Stimulated activated naive CD8-positive, alpha-beta T cell treated with anti-CD3 and anti-CD28 coated beads, Interleukin-15, Interleukin-2, amounts not matched to agents 100 U/mL and 50 U/mL, for 24 hours (primary cell): Measurements from ENCODE around the gene SOX10.
"Not testable (repeated sequence)": the region's sequence is repeated elsewhere in the genome, so short reads cannot be mapped to it uniquely, and the experiment has no call there.

ENCODE experiments used
- ATAC-seq: fragments of 150-1000 bp; cut with Tn5 transposase; one replicate; pipeline ENCODE4 v1.10.0; 2021
- DNase-seq: peaks from one replicate; pipeline ENCODE4 v3.0.0; 2021

SOX10 gene

DNA sequence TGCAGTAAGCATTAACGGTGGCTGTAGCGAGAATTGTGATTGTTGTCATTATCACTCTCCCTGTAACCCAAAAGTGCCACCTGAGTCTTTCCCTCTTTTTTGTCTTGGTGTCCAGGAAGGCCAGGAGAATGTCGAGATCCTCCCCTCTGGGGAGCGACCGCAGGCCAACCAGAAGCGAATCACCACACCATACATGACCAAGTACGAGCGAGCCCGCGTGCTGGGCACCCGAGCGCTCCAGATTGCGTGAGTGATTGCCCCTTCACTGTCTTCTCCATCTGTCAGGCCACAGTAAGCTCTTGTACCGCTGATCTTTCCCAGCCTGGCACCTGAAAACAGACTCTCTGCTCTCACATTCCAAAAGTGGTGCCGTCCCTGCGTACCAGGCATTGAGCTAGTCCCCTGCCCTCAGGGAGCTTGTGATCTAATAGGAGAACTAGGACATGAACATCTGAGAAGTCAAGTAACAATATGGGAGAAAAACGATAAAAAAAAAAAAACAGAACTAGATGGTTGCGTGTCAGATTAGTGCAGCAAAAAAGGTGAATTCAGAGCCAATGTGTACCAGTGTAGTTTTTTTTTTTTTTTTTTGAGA is 25.0 kb downstream of the SOX10 start:
- no peak for DNase-seq
- no peak for ATAC-seq

GRCh38 chr22:37957232-37957631 is 27.1 kb downstream of the SOX10 start:
- no peak for ATAC-seq

DNA sequence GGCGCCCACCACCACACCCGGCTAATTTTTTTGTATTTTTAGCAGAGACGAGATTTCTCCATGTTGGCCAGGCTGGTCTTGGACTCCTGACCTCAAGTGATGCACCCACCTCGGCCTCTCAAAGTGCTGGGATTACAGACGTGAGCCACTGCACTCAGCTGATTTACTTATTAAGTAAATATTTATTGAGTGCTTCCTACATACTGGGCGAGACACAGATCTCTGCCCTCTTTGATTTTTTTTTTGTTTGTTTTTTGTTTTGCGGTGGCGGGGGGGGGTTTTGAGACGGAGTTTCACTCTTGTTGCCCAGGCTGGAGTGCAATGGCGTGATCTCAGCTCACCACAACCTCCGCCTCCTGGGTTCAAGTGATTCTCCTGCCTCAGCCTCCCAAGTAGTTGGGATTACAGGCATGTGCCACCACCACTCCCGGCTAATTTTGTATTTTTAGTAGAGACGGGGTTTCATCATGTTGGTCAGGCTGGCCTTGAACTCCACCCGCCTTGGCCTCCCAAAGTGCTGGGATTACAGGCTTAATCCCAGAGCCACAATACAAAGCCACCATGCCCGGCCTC is 28.4 kb downstream of the SOX10 start:
- ATAC-seq, DNase-seq: not testable (repeated sequence)

More at GRCh38 chr22:37957232-37957631, 27.1 kb downstream of the SOX10 start:
- no peak for DNase-seq

DNA sequence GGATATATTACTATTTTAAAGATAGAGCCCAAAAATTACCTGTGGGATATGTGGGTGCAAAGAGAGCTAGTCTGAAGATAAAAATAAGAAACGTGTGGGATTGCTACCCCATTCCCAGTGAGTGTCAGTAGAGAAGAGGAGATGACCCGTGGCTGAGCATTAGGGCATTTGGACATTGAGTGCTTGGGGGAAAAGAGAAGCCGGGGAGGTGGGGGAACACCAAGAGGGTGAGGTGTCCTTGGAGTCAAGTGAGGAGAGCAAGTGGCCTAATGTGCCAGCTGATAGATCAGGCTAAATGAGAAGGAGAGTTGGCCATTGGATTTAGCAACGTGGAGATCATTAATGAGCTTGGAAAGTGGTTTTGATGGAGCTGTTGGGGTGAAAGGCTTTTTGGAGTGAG is 29.7 kb downstream of the SOX10 start:
- ATAC-seq (no peak), DNase-seq (no peak)

GRCh38 chr22:37953437-37954179 is 30.7 kb downstream of the SOX10 start, which contains the start of the genes C22orf23 and POLR2F:
Gene C22orf23 (minus strand): TSS chr22:37953601. CDS start chr22:37953149, 452 bp downstream.
Gene POLR2F (plus strand): TSS chr22:37953699. CDS start chr22:37953788, 89 bp downstream.
- DNase-seq (peak; percentile 97), ATAC-seq (peak; percentile 98)

DNA sequence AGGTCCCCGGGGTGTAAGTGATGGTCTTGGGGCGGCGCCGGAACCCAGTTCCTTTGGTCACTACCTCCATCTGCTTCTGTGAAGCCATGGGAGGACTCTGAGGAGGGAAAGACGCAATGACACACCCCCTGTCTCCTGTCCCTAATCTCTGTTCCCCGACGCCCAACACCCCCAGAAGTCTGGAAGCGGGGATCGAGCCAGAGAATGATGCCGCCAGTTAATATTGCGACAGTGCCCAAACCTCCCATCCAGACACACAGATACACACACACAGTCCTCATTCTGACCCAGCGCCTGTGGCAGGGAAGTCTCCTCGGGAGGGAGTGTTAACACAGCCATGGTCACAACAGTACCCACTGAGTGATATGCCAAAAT is 31.3 kb downstream of the SOX10 start:
- ATAC-seq (no peak), DNase-seq (peak; percentile 9)

GRCh38 chr22:37952629-37953028 is 31.7 kb downstream of the SOX10 start:
- ATAC-seq, DNase-seq: not testable (repeated sequence)

GRCh38 chr22:37951305-37951704 is 33.0 kb downstream of the SOX10 start:
- no peak for DNase-seq
- ATAC-seq, result no peak

GRCh38 chr22:37947142-37947795 is 37.1 kb downstream of the SOX10 start:
- not testable (repeated sequence) for DNase-seq, ATAC-seq

- not testable (repeated sequence) for DNase-seq, ATAC-seq
These were observed 39.9 kb downstream of the SOX10 start for GRCh38 chr22:37944423-37944822.

- DNase-seq (no peak), ATAC-seq (no peak)
These were observed 40.5 kb downstream of the SOX10 start for GRCh38 chr22:37943825-37944198.

DNA sequence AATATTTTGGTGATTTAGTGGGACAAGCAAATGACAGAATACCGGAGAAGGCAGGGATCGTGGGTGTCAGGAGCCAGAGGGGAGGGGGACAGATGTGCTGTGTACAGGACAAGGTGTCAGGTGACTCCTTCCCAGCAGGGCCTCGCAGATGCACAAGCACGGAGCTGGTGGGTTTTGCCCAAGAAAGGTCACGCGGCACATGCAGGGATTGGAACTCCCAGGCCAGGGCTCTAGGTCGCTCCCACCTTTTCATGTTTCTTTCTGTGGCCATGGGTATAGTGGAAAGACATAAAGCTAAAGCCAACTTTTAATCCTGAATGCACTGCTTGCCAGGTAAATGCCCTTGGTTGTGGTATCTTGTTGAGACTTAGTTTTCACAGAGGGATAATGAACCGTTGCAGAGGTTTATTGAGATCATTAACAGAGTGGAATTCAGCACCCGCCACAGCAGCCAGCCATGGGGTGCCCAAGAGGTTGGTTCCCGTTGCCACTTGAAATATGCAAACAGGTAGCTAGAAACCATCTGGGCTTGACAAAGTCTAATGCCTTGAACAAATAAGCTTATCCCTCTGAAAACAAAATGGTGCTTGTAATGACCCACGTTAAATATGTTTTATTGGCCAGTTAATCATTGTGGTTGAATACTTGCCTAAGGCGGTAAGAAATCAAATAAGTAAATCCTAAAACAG is 41.1 kb downstream of the SOX10 start:
- no peak for ATAC-seq

GRCh38 chr22:37942133-37942532 is 42.2 kb downstream of the SOX10 start:
- no peak for ATAC-seq
- DNase-seq, result no peak

More for the DNA sequence above, 41.1 kb downstream of the SOX10 start:
- DNase-seq, result no peak

GRCh38 chr22:37940698-37941376 is 43.5 kb downstream of the SOX10 start:
- no peak for DNase-seq
- no peak for ATAC-seq

GRCh38 chr22:37933711-37934376 is 50.5 kb downstream of the SOX10 start:
- DNase-seq (peak; percentile 92), ATAC-seq (peak; percentile 97)

DNA sequence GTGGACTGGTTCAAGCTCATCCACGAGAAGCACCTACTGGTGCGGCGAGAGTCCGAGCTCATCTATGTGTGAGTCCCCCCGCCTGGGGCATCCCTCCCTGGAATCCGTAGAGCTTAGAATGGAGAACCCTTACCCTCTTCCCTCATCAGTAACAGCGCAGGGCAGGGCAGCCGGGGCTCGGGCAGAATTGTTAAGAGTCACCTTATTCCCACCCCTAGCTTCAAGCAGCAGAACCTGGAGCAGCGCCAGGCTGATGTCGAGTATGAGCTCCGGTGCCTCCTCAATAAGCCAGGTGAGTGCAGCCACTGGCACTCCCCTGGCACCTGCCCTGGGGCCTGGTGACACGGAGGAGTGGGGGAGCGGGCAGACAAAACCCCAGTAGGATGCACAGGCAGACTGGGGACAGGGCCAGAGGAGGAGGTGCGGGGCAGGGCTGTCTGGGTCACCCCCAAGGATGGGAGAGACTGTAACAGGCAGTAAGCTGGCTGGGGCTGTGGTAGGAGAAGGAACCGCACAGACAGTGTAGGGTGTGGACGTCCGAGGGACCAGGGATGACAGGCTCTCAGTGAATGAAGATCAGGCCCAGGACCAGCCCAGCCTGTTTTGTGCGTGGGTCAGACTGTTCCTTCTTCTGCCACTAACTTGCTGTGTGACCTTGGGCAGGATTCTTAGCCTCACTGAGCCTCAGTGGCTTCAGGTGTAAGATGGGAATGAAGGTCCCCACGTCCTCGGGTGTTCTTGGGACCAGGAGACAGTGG is 51.4 kb downstream of the SOX10 start:
- ATAC-seq (no peak), DNase-seq (no peak)

- no peak for DNase-seq
These were observed 52.0 kb downstream of the SOX10 start for GRCh38 chr22:37932401-37932800.

GRCh38 chr22:37931893-37932389 is 52.4 kb downstream of the SOX10 start:
- no peak for DNase-seq
- ATAC-seq, result no peak

More at GRCh38 chr22:37932401-37932800, 52.0 kb downstream of the SOX10 start:
- ATAC-seq, result no peak

GRCh38 chr22:37930952-37931440 is 53.4 kb downstream of the SOX10 start:
- no peak for DNase-seq
- no peak for ATAC-seq
